OCI-LY7 (cell line): ENCODE data around the gene SYNGR2.

Experiments
- EZH2phosphoT487 ChIP-seq: fragments of 200-600 bp; sonication (generic); IDR thresholded peaks from 2 replicates; pipeline ENCODE4 v1.6.1; 2018; ENCODE audit warnings: low read depth, borderline replicate concordance, mild to moderate bottlenecking, mixed run types, antibody characterized with exemption, low read length, moderate library complexity, mixed read lengths
- TF ChIP-seq, protein P1 (sequence below): fragments of 200-600 bp; sonication (generic); conservative IDR thresholded peaks from 2 replicates; pipeline ENCODE4 v1.5.1; 2014; ENCODE audit warnings: mild to moderate bottlenecking, antibody characterized with exemption, low read length, moderate library complexity, mixed read lengths

DNA sequence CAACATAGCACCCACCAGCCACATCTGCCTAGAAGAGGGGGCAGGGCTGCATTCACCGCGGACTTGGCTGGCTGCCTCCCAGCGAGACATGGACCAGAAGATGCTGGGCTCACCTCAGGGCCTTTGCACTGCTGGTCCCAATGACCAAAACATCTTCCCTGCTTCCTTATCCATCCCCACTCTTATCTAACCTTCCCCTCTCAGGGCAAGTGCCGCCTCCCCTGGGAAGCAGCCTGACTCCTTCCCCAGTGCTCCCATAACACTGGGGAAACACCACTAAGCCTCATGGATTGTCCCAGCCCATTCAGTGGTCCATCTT is 45.5 kb upstream of the SYNGR2 start:
- TF ChIP-seq, protein P1, sequence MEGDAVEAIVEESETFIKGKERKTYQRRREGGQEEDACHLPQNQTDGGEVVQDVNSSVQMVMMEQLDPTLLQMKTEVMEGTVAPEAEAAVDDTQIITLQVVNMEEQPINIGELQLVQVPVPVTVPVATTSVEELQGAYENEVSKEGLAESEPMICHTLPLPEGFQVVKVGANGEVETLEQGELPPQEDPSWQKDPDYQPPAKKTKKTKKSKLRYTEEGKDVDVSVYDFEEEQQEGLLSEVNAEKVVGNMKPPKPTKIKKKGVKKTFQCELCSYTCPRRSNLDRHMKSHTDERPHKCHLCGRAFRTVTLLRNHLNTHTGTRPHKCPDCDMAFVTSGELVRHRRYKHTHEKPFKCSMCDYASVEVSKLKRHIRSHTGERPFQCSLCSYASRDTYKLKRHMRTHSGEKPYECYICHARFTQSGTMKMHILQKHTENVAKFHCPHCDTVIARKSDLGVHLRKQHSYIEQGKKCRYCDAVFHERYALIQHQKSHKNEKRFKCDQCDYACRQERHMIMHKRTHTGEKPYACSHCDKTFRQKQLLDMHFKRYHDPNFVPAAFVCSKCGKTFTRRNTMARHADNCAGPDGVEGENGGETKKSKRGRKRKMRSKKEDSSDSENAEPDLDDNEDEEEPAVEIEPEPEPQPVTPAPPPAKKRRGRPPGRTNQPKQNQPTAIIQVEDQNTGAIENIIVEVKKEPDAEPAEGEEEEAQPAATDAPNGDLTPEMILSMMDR = no peak
- no peak for TF ChIP-seq EZH2phosphoT487
